OCI-LY7 (cell line): ENCODE data around the gene IFT88. TPM values are rescaled to one million over a fixed set of nuclear protein-coding genes. Genes with fewer than 3 reads are reported as not detected.
"Not testable (repeated sequence)": the region's sequence is repeated elsewhere in the genome, so short reads cannot be mapped to it uniquely, and the experiment has no call there.

Experiments used
- BruUV-seq: library from RNA; stranded (reverse); fragments of 400-500 nt; replicated peaks from 2 replicates; lab custom pipeline; 2021; lab: Mats Ljungman, UMichigan
- CTCF ChIA-PET: fragments of 300-600 bp; sonication (Branson Sonifier 250); formaldehyde crosslinking; loops from one replicate; lab custom pipeline; 2022; ENCODE audit warnings: antibody characterized with exemption; ENCODE audit not compliant: unreplicated experiment; lab: Charles Lee
- POLR2A ChIA-PET: fragments of 300-600 bp; sonication (Branson Sonifier 250); formaldehyde crosslinking; loops from one replicate; lab custom pipeline; 2022; ENCODE audit warnings: antibody characterized with exemption; lab: Charles Lee
- DNase-seq: peaks from one replicate; pipeline ENCODE4 v3.0.0-alpha.2; 2015; ENCODE audit warnings: low spot score
- H2AFZ ChIP-seq: fragments of 200-600 bp; sonication (generic), shearing (Covaris generic); 2 replicates; pipeline ENCODE4 v1.6.1; 2014; ENCODE audit warnings: mild to moderate bottlenecking, antibody characterized with exemption, low read length, moderate library complexity
- H3K27ac ChIP-seq: fragments of 200-600 bp; sonication (generic); 2 replicates; pipeline ENCODE4 v1.5.1; 2014; ENCODE audit warnings: mixed run types, low read depth, mild to moderate bottlenecking, moderate library complexity, low read length, inconsistent platforms; ENCODE audit not compliant: poor library complexity, severe bottlenecking
- H3K36me3 ChIP-seq: fragments of 200-600 bp; sonication (generic); 2 replicates; pipeline ENCODE4 v1.6.1; 2014; ENCODE audit warnings: mild to moderate bottlenecking, antibody characterized with exemption, low read length, moderate library complexity, mixed read lengths; ENCODE audit not compliant: insufficient read depth
- H3K4me1 ChIP-seq: fragments of 200-600 bp; sonication (generic); 2 replicates; pipeline ENCODE4 v1.5.1; 2014; ENCODE audit warnings: mild to moderate bottlenecking, low read length; ENCODE audit not compliant: insufficient read depth, poor library complexity, severe bottlenecking
- H3K4me2 ChIP-seq: fragments of 200-600 bp; sonication (generic); 2 replicates; pipeline ENCODE4 v1.6.1; 2014; ENCODE audit warnings: mild to moderate bottlenecking, low read length
- H3K4me3 ChIP-seq: fragments of 200-600 bp; sonication (generic); 2 replicates; pipeline ENCODE4 v1.5.1; 2014; ENCODE audit warnings: mild to moderate bottlenecking, low read depth, low read length; ENCODE audit not compliant: poor library complexity, severe bottlenecking
- H3K79me2 ChIP-seq: fragments of 200-600 bp; sonication (generic); 2 replicates; pipeline ENCODE4 v1.6.1; 2016; ENCODE audit warnings: low read depth, mild to moderate bottlenecking, low read length, moderate library complexity, mixed read lengths; ENCODE audit not compliant: insufficient read depth
- H3K9me2 ChIP-seq: fragments of 200-600 bp; sonication (generic); 2 replicates; pipeline ENCODE4 v1.6.1; 2016; ENCODE audit warnings: mild to moderate bottlenecking, low read length, mixed read lengths; ENCODE audit not compliant: insufficient read depth
- H3K9me3 ChIP-seq: fragments of 200-600 bp; sonication (generic); 2 replicates; pipeline ENCODE4 v1.6.1; 2014; ENCODE audit warnings: mild to moderate bottlenecking, mixed run types, low read length, mixed read lengths
- H4K20me1 ChIP-seq: fragments of 200-600 bp; sonication (generic); 2 replicates; pipeline ENCODE4 v1.6.1; 2014; ENCODE audit warnings: mild to moderate bottlenecking, antibody characterized with exemption, low read length, moderate library complexity, mixed read lengths; ENCODE audit not compliant: insufficient read depth
- EZH2phosphoT487 ChIP-seq: fragments of 200-600 bp; sonication (generic); IDR thresholded peaks from 2 replicates; pipeline ENCODE4 v1.6.1; 2018; ENCODE audit warnings: low read depth, borderline replicate concordance, mild to moderate bottlenecking, mixed run types, antibody characterized with exemption, low read length, moderate library complexity, mixed read lengths
- intact Hi-C: fragments of 100-400 bp; cut with micrococcal nuclease; formaldehyde crosslinking; loops from one replicate; pipeline ENCODE4 v1.10.0; 2022; ENCODE audit not compliant: unreplicated experiment
- total RNA-seq, 2 experiments: library from RNA; depleted of rRNA in 1 of 2; stranded (reverse); fragments of >200 nt in 1 of 2; shearing (Covaris generic) in 1 of 2; gene quantifications; 2 replicates each; pipeline ENCODE4 v1.2.3, GENCODE V29; 2014 to 2022
- TF ChIP-seq, protein P1 (sequence below): fragments of 200-600 bp; sonication (generic); conservative IDR thresholded peaks from 2 replicates; pipeline ENCODE4 v1.5.1; 2014; ENCODE audit warnings: mild to moderate bottlenecking, antibody characterized with exemption, low read length, moderate library complexity, mixed read lengths

IFT88 gene
- total RNA-seq, 2 experiments from 2014 or later: 6.1 to 6.9 TPM

DNA sequence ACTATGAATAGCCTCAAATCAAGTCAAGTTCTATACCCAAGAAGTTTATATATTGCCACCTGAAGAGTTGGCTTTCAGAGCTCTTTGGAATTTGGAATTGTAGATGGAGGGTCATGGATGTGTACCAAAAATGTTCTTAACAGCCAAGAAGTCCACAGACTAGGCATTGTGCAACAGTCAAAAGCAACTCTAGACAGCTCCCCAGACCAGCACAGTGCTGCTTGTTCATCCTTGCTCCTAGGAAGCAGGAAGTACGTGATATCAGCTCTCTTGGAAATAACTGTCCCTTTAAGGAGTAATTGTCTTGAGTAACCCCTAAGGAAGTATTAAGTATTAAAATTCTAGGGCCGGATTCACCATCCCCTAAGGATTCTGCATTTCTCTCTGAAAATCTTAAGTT lies 105.8 kb downstream of the IFT88 start:
- DNase-seq: no peak
- no peaks in the 10 kb centered on the region for H3K36me3 ChIP-seq
- no peak overlapping the region for H2AFZ ChIP-seq
- CTCF ChIA-PET: no interaction called here
- no TSS peak for BruUV-seq
- no peak overlapping the region for H3K4me3 ChIP-seq
- no peaks in the 10 kb centered on the region for H3K9me2 ChIP-seq
- intact Hi-C loops: no loop called here
- no peaks in the 10 kb centered on the region for H3K4me1 ChIP-seq
- no peaks in the 10 kb centered on the region for H3K79me2 ChIP-seq
- no peak for TF ChIP-seq EZH2phosphoT487
- TF ChIP-seq, protein P1, sequence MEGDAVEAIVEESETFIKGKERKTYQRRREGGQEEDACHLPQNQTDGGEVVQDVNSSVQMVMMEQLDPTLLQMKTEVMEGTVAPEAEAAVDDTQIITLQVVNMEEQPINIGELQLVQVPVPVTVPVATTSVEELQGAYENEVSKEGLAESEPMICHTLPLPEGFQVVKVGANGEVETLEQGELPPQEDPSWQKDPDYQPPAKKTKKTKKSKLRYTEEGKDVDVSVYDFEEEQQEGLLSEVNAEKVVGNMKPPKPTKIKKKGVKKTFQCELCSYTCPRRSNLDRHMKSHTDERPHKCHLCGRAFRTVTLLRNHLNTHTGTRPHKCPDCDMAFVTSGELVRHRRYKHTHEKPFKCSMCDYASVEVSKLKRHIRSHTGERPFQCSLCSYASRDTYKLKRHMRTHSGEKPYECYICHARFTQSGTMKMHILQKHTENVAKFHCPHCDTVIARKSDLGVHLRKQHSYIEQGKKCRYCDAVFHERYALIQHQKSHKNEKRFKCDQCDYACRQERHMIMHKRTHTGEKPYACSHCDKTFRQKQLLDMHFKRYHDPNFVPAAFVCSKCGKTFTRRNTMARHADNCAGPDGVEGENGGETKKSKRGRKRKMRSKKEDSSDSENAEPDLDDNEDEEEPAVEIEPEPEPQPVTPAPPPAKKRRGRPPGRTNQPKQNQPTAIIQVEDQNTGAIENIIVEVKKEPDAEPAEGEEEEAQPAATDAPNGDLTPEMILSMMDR: no peak
- POLR2A ChIA-PET: interaction anchor here (0.8 kb wide), 1 partner anchor 42 kb away, joined by 3 read pairs; no protein-coding TSS in a partner anchor
- no peak overlapping the region for H3K27ac ChIP-seq
- H3K4me2 ChIP-seq: no peak overlapping the region
- H3K9me3 ChIP-seq: no peaks in the 10 kb centered on the region
- H4K20me1 ChIP-seq: no peaks in the 10 kb centered on the region

DNA sequence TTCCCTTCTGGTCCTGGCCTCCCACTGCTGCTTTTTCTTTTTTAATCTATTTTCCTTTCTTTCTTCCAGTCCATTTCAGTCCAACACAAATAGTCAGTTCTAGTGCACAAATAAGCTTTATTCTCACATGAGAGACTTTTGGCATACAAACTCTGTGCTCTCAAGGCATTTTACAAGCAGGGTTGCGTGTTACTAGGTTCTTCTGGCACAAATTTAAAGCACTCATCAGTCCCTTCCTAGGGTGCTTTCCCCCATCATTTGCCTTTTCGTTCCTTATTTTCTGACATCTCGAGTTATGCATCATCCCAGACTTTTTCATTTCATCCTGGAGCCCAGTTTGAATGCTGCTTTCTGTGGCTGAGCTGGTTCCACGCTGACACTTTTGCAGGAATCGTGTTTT lies 106.8 kb downstream of the IFT88 start:
- CTCF ChIA-PET: no interaction called here
- BruUV-seq: no TSS peak

DNA sequence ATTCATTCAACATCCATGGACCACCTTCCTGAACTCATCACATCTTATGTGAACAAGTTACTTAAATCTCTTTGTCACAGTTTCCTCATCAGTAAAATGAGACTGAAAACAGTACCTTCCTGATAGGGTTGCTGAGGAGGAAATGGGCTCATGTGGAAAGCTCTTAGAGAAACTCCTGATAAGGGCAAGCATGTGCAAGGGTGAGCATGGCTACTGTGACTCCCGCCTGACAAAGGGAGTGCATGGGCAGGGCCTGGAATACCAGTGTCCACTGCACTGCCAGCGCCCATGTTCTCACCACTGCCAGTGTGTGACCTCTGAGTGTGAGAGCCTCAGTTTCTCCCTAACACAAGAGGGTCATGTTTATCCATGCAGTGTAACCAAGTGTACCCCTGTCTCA lies 109.3 kb downstream of the IFT88 start:
- Histone ChIP-seq H3K4me3 (no peak overlapping the region), H3K9me3 (no peaks in the 10 kb centered on the region), H4K20me1 (no peaks in the 10 kb centered on the region), H3K9me2 (no peaks in the 10 kb centered on the region), H3K4me2 (no peak overlapping the region), H3K4me1 (no peaks in the 10 kb centered on the region), H3K79me2 (no peaks in the 10 kb centered on the region), H3K36me3 (no peaks in the 10 kb centered on the region), H3K27ac (no peak overlapping the region), H2AFZ (no peak overlapping the region)
- intact Hi-C loops: no loop called here
- no TSS peak for BruUV-seq
- TF ChIP-seq, protein P1: no peak
- TF ChIP-seq EZH2phosphoT487: no peak
- no peak for DNase-seq
- POLR2A ChIA-PET: interaction anchor here (0.6 to 1.1 kb wide), 2 partner anchors 8 to 13 kb away, joined by 3 read pairs; no protein-coding TSS in a partner anchor
- CTCF ChIA-PET: no interaction called here

More for the DNA sequence above, 106.8 kb downstream of the IFT88 start:
- TF ChIP-seq, protein P1: no peak
- TF ChIP-seq EZH2phosphoT487: no peak
- Histone ChIP-seq H4K20me1 (no peaks in the 10 kb centered on the region), H3K36me3 (no peaks in the 10 kb centered on the region), H3K79me2 (no peaks in the 10 kb centered on the region), H3K4me1 (no peaks in the 10 kb centered on the region), H3K27ac (no peak overlapping the region), H3K9me2 (no peaks in the 10 kb centered on the region), H2AFZ (no peak overlapping the region), H3K4me3 (no peak overlapping the region), H3K9me3 (no peaks in the 10 kb centered on the region), H3K4me2 (no peak overlapping the region)
- POLR2A ChIA-PET: no interaction called here
- no peak for DNase-seq
- intact Hi-C loops: no loop called here

DNA sequence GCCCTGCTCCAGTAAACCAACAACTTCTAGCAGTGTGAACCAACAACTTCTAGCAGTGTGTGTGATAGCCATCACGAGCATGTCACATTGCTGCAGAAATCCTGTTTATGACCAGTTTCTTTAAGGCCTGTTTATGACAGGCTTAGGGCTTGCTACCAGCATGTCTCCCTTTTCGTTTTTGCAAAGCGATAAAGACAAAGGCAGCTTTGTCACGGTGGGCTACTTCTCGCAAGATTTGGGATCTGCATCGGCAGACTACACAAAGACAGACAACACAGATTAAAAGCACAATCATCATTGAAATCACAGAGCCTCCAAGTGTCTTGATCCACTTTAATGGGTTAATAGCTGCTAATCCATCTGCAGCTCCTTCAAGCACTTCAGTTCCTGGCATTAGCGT lies 111.6 kb downstream of the IFT88 start:
- H3K4me3 ChIP-seq, H3K4me1 ChIP-seq, H4K20me1 ChIP-seq, H3K4me2 ChIP-seq, H3K9me2 ChIP-seq, CTCF ChIA-PET, H3K79me2 ChIP-seq, H3K27ac ChIP-seq, H3K9me3 ChIP-seq, H3K36me3 ChIP-seq, intact Hi-C loops, BruUV-seq, DNase-seq, H2AFZ ChIP-seq: not testable (repeated sequence)
- POLR2A ChIA-PET: interaction anchor here (1.6 to 1.7 kb wide), 2 partner anchors 10 to 24 kb away, joined by 3 to 4 read pairs; no protein-coding TSS in a partner anchor
